ENCODE results near the gene SLC39A12.

DNA sequence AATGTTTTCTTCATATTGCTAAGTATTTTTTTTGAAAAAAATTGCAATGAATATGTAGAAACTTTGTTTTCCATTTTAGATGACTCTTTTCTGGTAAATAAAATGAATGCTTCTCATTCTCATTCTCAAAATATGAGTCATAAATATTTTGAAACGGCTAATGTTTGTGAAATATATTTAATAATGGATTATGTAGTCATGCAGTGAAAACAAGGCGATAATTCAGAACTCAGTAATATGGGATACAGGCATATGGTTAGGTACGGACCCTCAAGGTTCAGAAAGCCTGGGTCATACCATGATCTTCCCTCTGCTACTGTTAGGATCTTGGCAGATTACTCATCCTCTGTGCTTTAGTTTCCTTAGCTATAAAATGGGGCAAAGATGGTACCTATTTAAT, 46.2 kb upstream of the SLC39A12 start:
- TF ChIP-seq RCOR1 (IDR thresholded peaks at IDR 0.05; ENCODE audit: insufficient replicate concordance, low read length) (no peak), POLR2A (IDR thresholded peaks at IDR 0.05; ENCODE audit: low read depth, low read length) (no peak), RAD21 (IDR thresholded peaks at IDR 0.05; ENCODE audit: low read length) (no peak), RFX5 (IDR thresholded peaks at IDR 0.05; ENCODE audit: low read depth, low read length) (no peak), BHLHE40 (IDR thresholded peaks at IDR 0.05; ENCODE audit: low read depth, low read length) (no peak), CEBPB (IDR thresholded peaks at IDR 0.05; ENCODE audit: low read depth, low read length) (no peak), MAFK (IDR thresholded peaks at IDR 0.05; ENCODE audit: low read depth, low read length) (no peak)
- TF ChIP-seq, protein P1, sequence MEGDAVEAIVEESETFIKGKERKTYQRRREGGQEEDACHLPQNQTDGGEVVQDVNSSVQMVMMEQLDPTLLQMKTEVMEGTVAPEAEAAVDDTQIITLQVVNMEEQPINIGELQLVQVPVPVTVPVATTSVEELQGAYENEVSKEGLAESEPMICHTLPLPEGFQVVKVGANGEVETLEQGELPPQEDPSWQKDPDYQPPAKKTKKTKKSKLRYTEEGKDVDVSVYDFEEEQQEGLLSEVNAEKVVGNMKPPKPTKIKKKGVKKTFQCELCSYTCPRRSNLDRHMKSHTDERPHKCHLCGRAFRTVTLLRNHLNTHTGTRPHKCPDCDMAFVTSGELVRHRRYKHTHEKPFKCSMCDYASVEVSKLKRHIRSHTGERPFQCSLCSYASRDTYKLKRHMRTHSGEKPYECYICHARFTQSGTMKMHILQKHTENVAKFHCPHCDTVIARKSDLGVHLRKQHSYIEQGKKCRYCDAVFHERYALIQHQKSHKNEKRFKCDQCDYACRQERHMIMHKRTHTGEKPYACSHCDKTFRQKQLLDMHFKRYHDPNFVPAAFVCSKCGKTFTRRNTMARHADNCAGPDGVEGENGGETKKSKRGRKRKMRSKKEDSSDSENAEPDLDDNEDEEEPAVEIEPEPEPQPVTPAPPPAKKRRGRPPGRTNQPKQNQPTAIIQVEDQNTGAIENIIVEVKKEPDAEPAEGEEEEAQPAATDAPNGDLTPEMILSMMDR (conservative IDR thresholded peaks at IDR 0.05; ENCODE audit: low read depth, low read length): no peak
- TF ChIP-seq, protein P2, sequence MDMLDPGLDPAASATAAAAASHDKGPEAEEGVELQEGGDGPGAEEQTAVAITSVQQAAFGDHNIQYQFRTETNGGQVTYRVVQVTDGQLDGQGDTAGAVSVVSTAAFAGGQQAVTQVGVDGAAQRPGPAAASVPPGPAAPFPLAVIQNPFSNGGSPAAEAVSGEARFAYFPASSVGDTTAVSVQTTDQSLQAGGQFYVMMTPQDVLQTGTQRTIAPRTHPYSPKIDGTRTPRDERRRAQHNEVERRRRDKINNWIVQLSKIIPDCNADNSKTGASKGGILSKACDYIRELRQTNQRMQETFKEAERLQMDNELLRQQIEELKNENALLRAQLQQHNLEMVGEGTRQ (IDR thresholded peaks at IDR 0.05; ENCODE audit: low read depth, low read length): no peak
